Gastroesophageal sphincter (tissue), 4 donors: ENCODE measurements around the gene ZBED4. TPM values are rescaled to one million over a fixed set of nuclear protein-coding genes. Genes with fewer than 3 reads are reported as not detected.

Experiments
- ATAC-seq: fragments of 150-250 bp; one replicate; pipeline ENCODE4 v1.9.1; 2016; ENCODE audit warnings: mild to moderate bottlenecking, moderate library complexity
- H3K27ac ChIP-seq, 4 donors: fragments of 200-600 bp; sonication (generic) in 3 of 4; 1 replicate in 3 of 4; 2 replicates in 1 of 4; pipeline ENCODE4 v1.5.1; 2016 to 2019
- H3K27me3 ChIP-seq: fragments of 200-600 bp; sonication (generic); one replicate; pipeline ENCODE4 v1.5.1; 2019
- H3K36me3 ChIP-seq, 2 donors: fragments of 200-600 bp; sonication (generic); one replicate each; pipeline ENCODE4 v1.5.1; 2019; ENCODE audit warnings: control low read depth in 1 of 2
- H3K4me1 ChIP-seq, 3 donors: fragments of 200-600 bp; sonication (generic); 1 replicate in 2 of 3; 2 replicates in 1 of 3; pipeline ENCODE4 v1.5.1; 2016 to 2019; ENCODE audit warnings: control low read depth in 2 of 3
- H3K4me3 ChIP-seq, 2 donors: fragments of 200-600 bp; sonication (generic); one replicate each; pipeline ENCODE4 v1.5.1; 2019; ENCODE audit warnings: mild to moderate bottlenecking in 1 of 2, moderate library complexity in 1 of 2
- H3K9me3 ChIP-seq, 3 donors: fragments of 200-600 bp; sonication (generic); one replicate each; pipeline ENCODE4 v1.5.1; 2017 to 2019; ENCODE audit warnings: control low read depth in 2 of 3
- EP300 ChIP-seq: sonication (generic); formaldehyde crosslinking; IDR thresholded peaks from one replicate; pipeline ENCODE4 v1.6.1; 2017; ENCODE audit warnings: antibody characterized with exemption, mild to moderate bottlenecking
- POLR2A ChIP-seq, 2 donors: fragments of 450-650 bp; IDR thresholded peaks; one replicate each; pipeline ENCODE4 v1.6.1; 2017; ENCODE audit warnings: antibody characterized with exemption in 2 of 2, mild to moderate bottlenecking in 2 of 2, moderate library complexity in 1 of 2
- POLR2AphosphoS5 ChIP-seq: sonication (generic); formaldehyde crosslinking; IDR thresholded peaks from one replicate; pipeline ENCODE4 v1.6.1; 2017; ENCODE audit warnings: antibody characterized with exemption
- WGBS, 2 donors: methylation state at CpG; one replicate each; pipeline ENCODE4 v1.1.5; 2018; ENCODE audit warnings: low coverage in 1 of 2; 5-methylcytosine and 5-hydroxymethylcytosine counted together
- total RNA-seq, 4 donors: library from RNA; depleted of rRNA; stranded (reverse); fragments of >200 nt; gene quantifications; one replicate each; pipeline ENCODE4 v1.1.0, GENCODE V29; 2016
- TF ChIP-seq, protein P1 (sequence below), 4 experiments: fragments of 200-600 bp in 2 of 4; fragments of 450-650 bp in 2 of 4; sonication (generic) in 1 of 4; IDR thresholded peaks; one replicate each; pipeline ENCODE4 v1.5.1; 2017 to 2019; ENCODE audit warnings: antibody characterized with exemption in 4 of 4, mild to moderate bottlenecking in 2 of 4, moderate library complexity in 2 of 4

The ZBED4 gene
- total RNA-seq, 4 donors from 2014 or later: 6.9 to 12.3 (median 7.1) TPM

GRCh38 chr22:49871482-49871881 lies 17.8 kb downstream of the ZBED4 start:
- Histone ChIP-seq H3K27me3 (no peaks in the 10 kb centered on the region), H3K4me3 (no peak overlapping the region), H3K36me3 (peaks cover 0 to 21% of the 10 kb centered on the region in 2 donors), H3K9me3 (peaks cover 0 to 32% (median 0%) of the 10 kb centered on the region in 3 donors), H3K27ac (no peak overlapping the region), H3K4me1 (no peaks in the 10 kb centered on the region)
- TF ChIP-seq, protein P1, sequence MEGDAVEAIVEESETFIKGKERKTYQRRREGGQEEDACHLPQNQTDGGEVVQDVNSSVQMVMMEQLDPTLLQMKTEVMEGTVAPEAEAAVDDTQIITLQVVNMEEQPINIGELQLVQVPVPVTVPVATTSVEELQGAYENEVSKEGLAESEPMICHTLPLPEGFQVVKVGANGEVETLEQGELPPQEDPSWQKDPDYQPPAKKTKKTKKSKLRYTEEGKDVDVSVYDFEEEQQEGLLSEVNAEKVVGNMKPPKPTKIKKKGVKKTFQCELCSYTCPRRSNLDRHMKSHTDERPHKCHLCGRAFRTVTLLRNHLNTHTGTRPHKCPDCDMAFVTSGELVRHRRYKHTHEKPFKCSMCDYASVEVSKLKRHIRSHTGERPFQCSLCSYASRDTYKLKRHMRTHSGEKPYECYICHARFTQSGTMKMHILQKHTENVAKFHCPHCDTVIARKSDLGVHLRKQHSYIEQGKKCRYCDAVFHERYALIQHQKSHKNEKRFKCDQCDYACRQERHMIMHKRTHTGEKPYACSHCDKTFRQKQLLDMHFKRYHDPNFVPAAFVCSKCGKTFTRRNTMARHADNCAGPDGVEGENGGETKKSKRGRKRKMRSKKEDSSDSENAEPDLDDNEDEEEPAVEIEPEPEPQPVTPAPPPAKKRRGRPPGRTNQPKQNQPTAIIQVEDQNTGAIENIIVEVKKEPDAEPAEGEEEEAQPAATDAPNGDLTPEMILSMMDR (IDR thresholded peaks at IDR 0.05): no peak
- no peak for TF ChIP-seq POLR2AphosphoS5
- TF ChIP-seq EP300: no peak
- no peak for TF ChIP-seq POLR2A (IDR thresholded peaks at IDR 0.05)
- 97 to 100% methylated on average over 3 to 4 of the region's 4 CpGs for WGBS, 2 donors
- ATAC-seq: no peak

DNA sequence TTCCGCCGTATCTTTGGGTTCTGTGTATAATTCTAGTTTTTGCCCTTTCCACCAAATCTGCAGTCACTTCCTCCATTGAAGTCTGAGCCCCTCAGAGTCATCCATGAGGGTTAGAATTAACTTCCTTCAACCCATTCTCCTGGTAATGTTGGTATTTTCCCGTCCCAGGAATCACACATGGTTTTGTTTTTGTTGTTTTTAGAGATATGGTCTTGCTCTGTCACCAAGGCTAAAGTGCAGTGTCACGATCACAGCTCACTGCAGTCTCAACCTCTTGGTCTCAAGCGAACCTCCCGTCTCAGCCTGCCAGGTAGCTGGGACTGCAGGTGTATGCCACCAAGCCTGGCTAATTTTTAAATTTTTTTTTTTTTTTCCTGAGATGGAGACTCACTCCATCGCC lies 18.7 kb downstream of the ZBED4 start:
- Histone ChIP-seq H3K36me3 (peaks cover 0 to 17% of the 10 kb centered on the region in 2 donors), H3K27ac (no peak overlapping the region), H3K27me3 (no peaks in the 10 kb centered on the region), H3K4me1 (no peaks in the 10 kb centered on the region), H3K9me3 (peaks cover 0 to 23% (median 0%) of the 10 kb centered on the region in 3 donors), H3K4me3 (no peak overlapping the region)
- no peak for TF ChIP-seq POLR2A (IDR thresholded peaks at IDR 0.05)
- TF ChIP-seq, protein P1 (IDR thresholded peaks at IDR 0.05): no peak
- 93% methylated on average over 6 to 7 of the region's 7 CpGs for WGBS, 2 donors
- no peak for ATAC-seq

- Histone ChIP-seq H3K36me3 (peaks cover 0 to 13% of the 10 kb centered on the region in 2 donors), H3K4me3 (no peak overlapping the region), H3K4me1 (no peaks in the 10 kb centered on the region), H3K27me3 (no peaks in the 10 kb centered on the region), H3K9me3 (peaks cover 0 to 18% (median 0%) of the 10 kb centered on the region in 3 donors), H3K27ac (no peak overlapping the region)
- 87 to 100% methylated on average over 4 to 14 of the region's 16 CpGs for WGBS, 2 donors
- TF ChIP-seq EP300 (no peak), POLR2AphosphoS5 (no peak), POLR2A (IDR thresholded peaks at IDR 0.05) (no peak)
- TF ChIP-seq, protein P1 (IDR thresholded peaks at IDR 0.05): no peak
- no peak for ATAC-seq
Observed at GRCh38 chr22:49873228-49873940, 19.7 kb downstream of the ZBED4 start.

DNA sequence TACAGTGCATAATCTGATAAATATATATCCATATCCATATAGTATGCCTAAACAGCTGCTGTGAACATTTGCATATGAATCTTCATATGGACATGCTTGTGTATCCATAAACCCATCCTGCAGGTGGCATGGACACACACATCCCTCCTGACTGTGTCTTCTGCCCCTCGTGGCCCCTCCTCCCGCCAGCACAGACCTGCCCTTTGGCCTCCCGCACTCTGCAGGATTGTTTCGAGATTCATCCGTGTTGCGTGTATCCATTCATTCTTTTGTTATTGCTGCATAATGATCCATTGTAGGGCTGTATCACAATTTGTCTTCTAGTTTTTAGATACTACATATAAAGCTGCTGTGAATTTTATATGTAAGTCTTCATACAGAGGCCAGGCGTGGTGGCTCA lies 24.0 kb downstream of the ZBED4 start:
- TF ChIP-seq POLR2AphosphoS5 (no peak), EP300 (no peak)
- TF ChIP-seq, protein P1 (IDR thresholded peaks at IDR 0.05): no peak
- Histone ChIP-seq H3K36me3 (peaks cover 0 to 13% of the 10 kb centered on the region in 2 donors), H3K27me3 (no peaks in the 10 kb centered on the region), H3K27ac (no peak overlapping the region), H3K9me3 (no peaks in the 10 kb centered on the region), H3K4me3 (no peak overlapping the region), H3K4me1 (no peaks in the 10 kb centered on the region)
- 94 to 98% methylated on average over 7 of the region's 7 CpGs for WGBS, 2 donors
- no peak for ATAC-seq

DNA sequence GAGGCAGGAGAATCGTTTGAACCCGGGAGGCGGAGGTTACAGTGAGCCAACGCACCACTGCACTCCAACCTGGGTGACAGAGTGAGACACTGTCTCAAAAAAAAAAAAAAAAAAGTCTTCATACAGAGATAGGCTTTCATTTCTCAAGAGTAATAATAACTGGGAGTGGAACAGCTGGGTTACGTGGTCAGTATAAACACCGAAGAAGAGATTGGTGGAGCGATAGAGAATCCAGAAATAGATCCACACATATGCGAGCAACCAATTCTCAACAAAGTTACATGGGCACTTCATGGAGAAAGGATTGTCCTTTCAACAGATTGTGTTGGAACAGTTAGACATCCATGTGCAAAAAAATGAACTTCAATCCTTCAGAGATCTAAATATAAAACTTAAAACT lies 24.6 kb downstream of the ZBED4 start:
- Histone ChIP-seq H3K9me3 (no peaks in the 10 kb centered on the region), H3K27ac (no peak overlapping the region), H3K4me3 (no peak overlapping the region), H3K4me1 (no peaks in the 10 kb centered on the region), H3K36me3 (peaks cover 0 to 13% of the 10 kb centered on the region in 2 donors), H3K27me3 (no peaks in the 10 kb centered on the region)
- 98% methylated on average over 4 to 8 of the region's 8 CpGs for WGBS, 2 donors
- no peak for ATAC-seq
- no peak for TF ChIP-seq POLR2AphosphoS5
- TF ChIP-seq EP300: no peak
- TF ChIP-seq POLR2A (IDR thresholded peaks at IDR 0.05): no peak
- TF ChIP-seq, protein P1 (IDR thresholded peaks at IDR 0.05): no peak
